ENCODE measurements around the gene CNN3.
"Not testable (repeated sequence)": the region's sequence is repeated elsewhere in the genome, so short reads cannot be mapped to it uniquely, and the experiment has no call there.

Gene CNN3

GRCh38 chr1:94951046-94951445 lies 24.1 kb upstream of the CNN3 start:
- no peak overlapping the region for H3K4me3 ChIP-seq (ENCODE audit: low read length)
- DNase-seq (ENCODE audit: low read depth), result peak; percentile 29
- no peak for TF ChIP-seq CTCF (conservative IDR thresholded peaks at IDR 0.05; ENCODE audit: low read length)

DNA sequence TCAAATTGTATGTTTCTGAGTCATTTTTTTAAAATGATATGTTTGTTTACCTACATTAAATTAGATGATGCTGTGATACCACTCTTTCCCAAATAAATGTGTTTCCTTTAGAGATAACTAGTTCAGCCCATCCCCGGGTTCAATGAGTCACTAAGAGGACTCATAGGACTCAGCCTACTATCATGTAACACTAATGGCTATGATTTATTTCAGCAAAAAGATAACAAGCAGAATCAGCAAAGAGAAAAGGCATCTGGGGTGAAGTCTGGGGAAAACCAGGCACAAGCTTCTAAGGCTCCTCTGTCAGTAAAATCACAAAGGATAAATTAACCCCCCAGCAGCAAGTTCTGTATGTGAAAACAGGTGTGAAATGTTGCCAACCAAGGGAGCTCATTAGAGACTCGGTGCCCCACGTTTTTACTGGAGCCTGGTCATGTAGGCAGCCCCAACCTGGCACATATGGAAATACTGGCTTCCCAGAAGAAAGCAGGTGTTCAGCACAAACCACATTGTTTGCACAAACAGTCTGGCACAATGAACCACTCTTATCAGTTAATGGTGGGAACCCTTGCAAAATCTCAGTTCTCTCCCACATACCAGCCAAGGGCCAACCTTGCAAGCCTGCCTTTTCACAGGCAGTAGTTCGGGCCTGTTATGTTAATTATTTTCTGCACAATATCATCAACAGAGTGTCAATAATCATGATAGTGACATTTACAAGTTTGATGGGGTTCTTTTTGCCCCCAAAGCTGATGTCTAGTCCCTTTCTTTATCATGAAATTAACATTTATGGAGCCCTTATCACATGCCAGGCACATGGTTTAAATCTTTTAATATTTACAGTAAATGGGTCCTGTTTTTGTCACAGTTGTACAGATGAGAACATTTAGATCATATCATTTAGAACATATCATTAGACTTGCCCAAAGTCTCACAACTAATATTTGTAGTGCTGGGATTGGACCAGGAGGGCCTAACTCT lies 23.1 kb upstream of the CNN3 start:
- H3K4me3 ChIP-seq (ENCODE audit: low read length), result no peak overlapping the region
- TF ChIP-seq CTCF (conservative IDR thresholded peaks at IDR 0.05; ENCODE audit: low read length), result no peak
- peak; percentile 6 for DNase-seq (ENCODE audit: low read depth)

DNA sequence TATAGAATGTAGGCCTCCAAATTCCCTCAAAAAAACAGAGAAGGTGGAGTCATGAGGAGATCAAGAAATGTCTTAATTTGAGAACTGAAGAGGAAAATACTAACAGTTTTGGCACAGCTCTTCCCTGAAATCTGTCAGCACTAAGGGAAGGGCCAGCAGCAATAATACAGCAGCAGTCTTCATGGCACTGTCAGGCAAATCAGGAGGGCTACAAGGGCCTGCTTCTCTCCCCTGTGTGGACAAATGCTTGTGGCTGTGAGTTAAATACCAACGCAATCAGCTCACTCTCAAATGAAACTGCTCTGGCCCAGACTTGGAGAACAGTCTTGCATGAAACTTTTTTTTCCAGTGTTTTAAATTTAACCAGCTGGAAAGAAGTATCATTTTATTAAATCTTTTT lies 20.5 kb upstream of the CNN3 start:
- no peak for TF ChIP-seq CTCF (conservative IDR thresholded peaks at IDR 0.05; ENCODE audit: low read length)
- H3K4me3 ChIP-seq (ENCODE audit: low read length), result no peak overlapping the region
- DNase-seq (ENCODE audit: low read depth), result peak; percentile 97

DNA sequence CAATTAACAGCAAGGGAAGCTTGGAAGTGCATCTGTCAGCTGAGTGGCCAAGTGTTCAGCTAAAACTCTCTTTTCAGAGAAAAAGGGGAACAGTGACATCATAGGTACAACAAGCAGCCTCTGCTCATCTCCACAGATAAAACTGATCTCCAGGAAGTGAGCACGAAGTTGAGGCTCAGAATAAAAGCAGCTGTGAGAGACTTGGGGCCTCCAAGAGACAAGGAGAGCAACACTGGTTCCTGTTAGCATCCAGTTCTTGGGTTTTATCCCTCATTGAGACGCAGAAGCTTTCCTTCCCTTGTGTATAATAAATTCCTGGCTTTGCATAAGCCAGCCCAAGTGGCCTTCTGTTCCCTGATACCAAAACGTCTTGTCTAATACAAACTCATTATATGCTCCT lies 20.0 kb upstream of the CNN3 start:
- no peak for DNase-seq (ENCODE audit: low read depth)
- H3K4me3 ChIP-seq (ENCODE audit: low read length), result no peak overlapping the region
- TF ChIP-seq CTCF (conservative IDR thresholded peaks at IDR 0.05; ENCODE audit: low read length), result no peak

- H3K4me3 ChIP-seq (ENCODE audit: low read length), result no peak overlapping the region
- no peak for TF ChIP-seq CTCF (conservative IDR thresholded peaks at IDR 0.05; ENCODE audit: low read length)
- DNase-seq (ENCODE audit: low read depth), result no peak
Observed at GRCh38 chr1:94942171-94943128, 15.5 kb upstream of the CNN3 start.

GRCh38 chr1:94941480-94941879 lies 14.6 kb upstream of the CNN3 start:
- DNase-seq (ENCODE audit: low read depth); H3K4me3 ChIP-seq (ENCODE audit: low read length): not testable (repeated sequence)

DNA sequence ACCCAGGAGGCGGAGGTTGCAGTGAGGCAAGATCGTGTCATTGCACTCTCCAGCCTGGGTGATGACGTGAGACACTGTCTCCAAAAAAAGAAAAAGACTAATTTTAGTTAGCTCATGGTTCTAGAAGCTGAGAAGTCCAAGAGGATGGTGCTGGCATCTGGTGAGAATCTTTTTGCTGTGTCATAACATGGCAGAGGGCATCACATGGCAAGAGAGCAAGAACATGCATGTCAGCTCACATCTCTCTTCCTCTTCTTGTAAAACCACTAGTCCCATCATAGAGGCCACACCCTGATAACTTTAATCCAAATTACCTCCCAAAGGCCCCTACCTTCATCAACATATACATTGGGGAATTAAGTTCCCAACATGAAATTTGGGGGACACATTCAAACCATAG lies 13.8 kb upstream of the CNN3 start:
- TF ChIP-seq CTCF (conservative IDR thresholded peaks at IDR 0.05; ENCODE audit: low read length), result no peak
- no peak overlapping the region for H3K4me3 ChIP-seq (ENCODE audit: low read length)
- DNase-seq (ENCODE audit: low read depth), result no peak
